Endothelial cell of umbilical vein (primary cell): Measurements from ENCODE around the gene TOLLIP.

Experiments used
- POLR2A ChIP-seq: IDR thresholded peaks from 2 replicates; pipeline ENCODE4 v1.6.1; 2012; ENCODE audit warnings: low read depth, mild to moderate bottlenecking, control low read depth, low read length
- TF ChIP-seq, protein P1 (sequence below), 2 donors: IDR thresholded peaks; 1 replicate in 1 of 2; 2 replicates in 1 of 2; pipeline ENCODE4 v1.5.1; 2011; ENCODE audit warnings: low read length in 2 of 2, mild to moderate bottlenecking in 2 of 2, moderate library complexity in 2 of 2, control low read depth in 1 of 2, inconsistent platforms in 1 of 2, low read depth in 1 of 2; ENCODE audit not compliant: insufficient read depth in 1 of 2; ENCODE audit errors: extremely low read depth in 1 of 2

DNA sequence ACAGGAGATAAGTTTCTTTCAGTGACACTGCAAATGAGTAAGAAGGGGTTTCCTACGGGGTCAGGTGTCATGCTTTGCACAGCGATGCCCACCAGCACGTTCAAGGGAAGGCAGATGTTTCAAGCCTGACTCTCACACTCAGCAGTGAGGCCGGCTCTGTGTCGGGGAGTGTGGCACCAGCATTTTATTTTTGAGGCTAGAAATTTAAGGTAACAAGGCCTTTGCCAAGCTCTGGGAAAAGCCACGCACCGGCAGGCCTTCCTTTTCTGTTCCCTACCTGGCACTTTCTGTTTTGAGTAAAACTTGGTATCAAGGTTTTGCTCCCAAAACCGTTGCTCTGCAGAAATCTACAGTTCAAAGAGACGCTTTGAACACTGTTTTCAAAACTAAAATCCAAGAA lies 38.0 kb downstream of the TOLLIP start:
- TF ChIP-seq, protein P1, sequence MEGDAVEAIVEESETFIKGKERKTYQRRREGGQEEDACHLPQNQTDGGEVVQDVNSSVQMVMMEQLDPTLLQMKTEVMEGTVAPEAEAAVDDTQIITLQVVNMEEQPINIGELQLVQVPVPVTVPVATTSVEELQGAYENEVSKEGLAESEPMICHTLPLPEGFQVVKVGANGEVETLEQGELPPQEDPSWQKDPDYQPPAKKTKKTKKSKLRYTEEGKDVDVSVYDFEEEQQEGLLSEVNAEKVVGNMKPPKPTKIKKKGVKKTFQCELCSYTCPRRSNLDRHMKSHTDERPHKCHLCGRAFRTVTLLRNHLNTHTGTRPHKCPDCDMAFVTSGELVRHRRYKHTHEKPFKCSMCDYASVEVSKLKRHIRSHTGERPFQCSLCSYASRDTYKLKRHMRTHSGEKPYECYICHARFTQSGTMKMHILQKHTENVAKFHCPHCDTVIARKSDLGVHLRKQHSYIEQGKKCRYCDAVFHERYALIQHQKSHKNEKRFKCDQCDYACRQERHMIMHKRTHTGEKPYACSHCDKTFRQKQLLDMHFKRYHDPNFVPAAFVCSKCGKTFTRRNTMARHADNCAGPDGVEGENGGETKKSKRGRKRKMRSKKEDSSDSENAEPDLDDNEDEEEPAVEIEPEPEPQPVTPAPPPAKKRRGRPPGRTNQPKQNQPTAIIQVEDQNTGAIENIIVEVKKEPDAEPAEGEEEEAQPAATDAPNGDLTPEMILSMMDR (IDR thresholded peaks at IDR 0.05; ENCODE audit: extremely low read depth in 1 of 2, insufficient read depth in 1 of 2, low read depth in 1 of 2, low read length in 2 of 2) = no peak
- TF ChIP-seq POLR2A = no peak
